HUES64 (cell line): ENCODE results near the gene TASL.

ENCODE experiments used
- H3K27ac ChIP-seq: 2 replicates; pipeline ENCODE4 v1.7.0; 2013; ENCODE audit warnings: low read depth, low read length, inconsistent platforms
- H3K27me3 ChIP-seq: 2 replicates; pipeline ENCODE4 v1.6.1; 2013; ENCODE audit warnings: mild to moderate bottlenecking, low read length; ENCODE audit not compliant: insufficient read depth
- H3K36me3 ChIP-seq: 2 replicates; pipeline ENCODE4 v1.6.1; 2013; ENCODE audit warnings: mild to moderate bottlenecking, low read length; ENCODE audit not compliant: insufficient read depth
- H3K4me1 ChIP-seq: 2 replicates; pipeline ENCODE4 v1.6.1; 2013; ENCODE audit warnings: mild to moderate bottlenecking, low read length, moderate library complexity; ENCODE audit not compliant: insufficient read depth
- H3K4me3 ChIP-seq: 2 replicates; pipeline ENCODE4 v1.5.1; 2013; ENCODE audit warnings: mild to moderate bottlenecking, low read length, moderate library complexity
- H3K9ac ChIP-seq: 2 replicates; pipeline ENCODE4 v1.6.1; 2013; ENCODE audit warnings: mild to moderate bottlenecking, low read depth, low read length
- H3K9me3 ChIP-seq: 2 replicates; pipeline ENCODE4 v1.6.1; 2013; ENCODE audit warnings: low read depth, low read length; ENCODE audit not compliant: insufficient read depth
- WGBS: fragments of 150-250, 120-280 bp; methylation state at CpG from one replicate; pipeline ENCODE4 v1.1.7; 2013; ENCODE audit warnings: missing lambda C conversion rate; 5-methylcytosine and 5-hydroxymethylcytosine counted together

Gene TASL

DNA sequence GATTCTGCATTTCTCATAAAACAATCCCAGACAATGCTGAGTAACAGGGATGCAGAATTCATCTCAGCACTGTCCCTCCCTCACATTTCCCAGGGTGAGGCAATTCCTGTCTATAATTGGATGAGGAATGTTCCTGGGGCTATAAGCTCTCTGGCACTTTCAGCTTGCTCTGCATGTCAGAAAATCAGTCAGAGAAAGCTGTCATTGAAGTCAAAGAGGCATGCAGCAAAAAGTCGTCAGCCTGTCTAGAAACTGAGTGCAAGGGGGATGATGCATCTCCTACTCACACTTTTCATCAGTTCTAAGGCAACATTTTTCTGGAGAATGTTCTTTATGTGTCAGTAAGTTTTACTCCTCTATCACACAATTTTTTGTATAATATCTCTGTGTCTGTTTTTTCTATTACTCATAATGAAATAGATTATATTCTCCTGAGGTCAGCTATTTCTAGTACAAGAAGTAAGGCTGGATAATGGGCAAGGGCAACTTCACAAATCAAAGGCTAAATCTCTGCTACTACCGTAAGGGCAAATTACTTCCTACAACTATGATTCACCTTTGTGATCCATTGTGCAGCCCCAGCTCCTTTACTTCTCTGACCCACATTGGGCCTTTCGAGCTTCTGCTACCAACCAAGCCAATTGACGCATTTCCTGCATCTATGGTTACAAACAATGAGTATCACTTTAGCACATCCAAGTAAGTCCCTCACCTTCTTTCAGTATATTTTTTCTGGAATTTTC, 56.0 kb downstream of the TASL start:
- Histone ChIP-seq H3K36me3 (no peaks in the 10 kb centered on the region), H3K27me3 (no peaks in the 10 kb centered on the region), H3K4me3 (no peak overlapping the region), H3K9ac (no peak overlapping the region), H3K27ac (no peak overlapping the region), H3K4me1 (no peaks in the 10 kb centered on the region), H3K9me3 (no peaks in the 10 kb centered on the region)
- WGBS: 85% methylated on average over 4 of the region's 4 CpGs

DNA sequence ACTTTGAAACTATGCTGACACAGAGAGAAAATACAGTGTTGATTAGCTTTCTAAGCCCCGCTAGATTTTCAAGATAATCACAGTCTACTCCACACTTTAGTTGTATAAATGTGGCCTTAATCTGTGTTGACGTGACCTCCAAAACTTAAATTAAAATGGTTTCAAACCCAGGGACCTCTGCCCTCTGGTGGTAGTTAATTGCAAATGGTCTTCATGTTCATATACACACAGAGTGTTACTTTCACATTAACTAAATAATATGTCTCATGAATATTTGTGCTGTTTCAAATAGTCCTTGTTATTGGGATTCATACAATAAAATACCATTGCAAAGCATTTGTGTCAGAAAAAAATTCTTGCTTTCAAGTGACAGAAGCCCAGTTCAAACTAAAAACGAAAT, 64.3 kb downstream of the TASL start:
- no peak overlapping the region for H3K9ac ChIP-seq
- H3K4me3 ChIP-seq: no peak overlapping the region
- H3K36me3 ChIP-seq: no peaks in the 10 kb centered on the region
- no peaks in the 10 kb centered on the region for H3K9me3 ChIP-seq
- WGBS: 100% methylated on average over 1 of the region's 3 CpGs
- H3K27ac ChIP-seq: no peak overlapping the region
- no peaks in the 10 kb centered on the region for H3K4me1 ChIP-seq
- no peaks in the 10 kb centered on the region for H3K27me3 ChIP-seq
